ENCODE results near the gene FLT3LG. TPM values are rescaled to one million over a fixed set of nuclear protein-coding genes. Genes with fewer than 3 reads are reported as not detected.
A peak's percentile ranks its signal among the peaks of the same experiment; 100 is the strongest.

The FLT3LG gene
- total and polyA plus RNA-seq, 7 donors: 2.1 to 18.6 (median 6.1) TPM

- Histone ChIP-seq H3K9me3 (no peaks in the 10 kb centered on the region), H3K4me1 (no peaks in the 10 kb centered on the region), H3K27me3 (no peaks in the 10 kb centered on the region), H3K36me3 (peaks cover 0 to 62% (median 4%) of the 10 kb centered on the region in 4 donors), H3K4me3 (no peak overlapping the region), H3K27ac (no peak overlapping the region)
- TF ChIP-seq EP300 (IDR thresholded peaks at IDR 0.05) (no peak), POLR2A (IDR thresholded peaks at IDR 0.05) (no peak), CTCF (IDR thresholded peaks at IDR 0.05) (no peak), POLR2AphosphoS5 (IDR thresholded peaks at IDR 0.05) (no peak)
- 87 to 90% methylated on average over 12 of the region's 12 CpGs for WGBS, 2 donors
- no peak for DNase-seq
- intact Hi-C loops (cut with DNase I): no loop called here
Measured at GRCh38 chr19:49462492-49462891, 11.5 kb upstream of the FLT3LG start.

GRCh38 chr19:49463960-49464740 lies 9.9 kb upstream of the FLT3LG start:
- Histone ChIP-seq H3K36me3 (peaks cover 0 to 68% (median 2%) of the 10 kb centered on the region in 4 donors), H3K9me3 (no peaks in the 10 kb centered on the region), H3K27me3 (no peaks in the 10 kb centered on the region), H3K4me1 (no peaks in the 10 kb centered on the region), H3K27ac (no peak overlapping the region), H3K4me3 (no peak overlapping the region)
- intact Hi-C loops (cut with DNase I): no loop called here
- 95% methylated on average over 39 of the region's 39 CpGs for WGBS, 2 donors
- DNase-seq: no peak
- TF ChIP-seq POLR2AphosphoS5 (IDR thresholded peaks at IDR 0.05) (no peak), POLR2A (IDR thresholded peaks at IDR 0.05) (no peak), CTCF (IDR thresholded peaks at IDR 0.05) (no peak), EP300 (IDR thresholded peaks at IDR 0.05) (no peak)

GRCh38 chr19:49465371-49465770 lies 8.6 kb upstream of the FLT3LG start:
- H3K27ac ChIP-seq: no peak overlapping the region
- intact Hi-C loops (cut with DNase I): no loop called here
- no peak for DNase-seq
- H3K36me3 ChIP-seq: peaks cover 0 to 62% (median 0%) of the 10 kb centered on the region in 4 donors
- no peaks in the 10 kb centered on the region for H3K27me3 ChIP-seq
- H3K9me3 ChIP-seq: no peaks in the 10 kb centered on the region
- H3K4me1 ChIP-seq: no peaks in the 10 kb centered on the region
- TF ChIP-seq POLR2AphosphoS5 (IDR thresholded peaks at IDR 0.05): no peak
- no peak for TF ChIP-seq CTCF (IDR thresholded peaks at IDR 0.05)
- TF ChIP-seq POLR2A (IDR thresholded peaks at IDR 0.05): no peak
- no peak for TF ChIP-seq EP300 (IDR thresholded peaks at IDR 0.05)
- no peak overlapping the region for H3K4me3 ChIP-seq
- WGBS, 2 donors: 94 to 95% methylated on average over 3 of the region's 3 CpGs

GRCh38 chr19:49468199-49468598 lies 5.8 kb upstream of the FLT3LG start:
- Histone ChIP-seq H3K36me3 (peaks cover 0 to 46% (median 0%) of the 10 kb centered on the region in 4 donors), H3K4me1 (no peaks in the 10 kb centered on the region), H3K27ac (peak overlapping the region; percentile 23 to 73 (median 40)), H3K4me3 (no peak overlapping the region), H3K9me3 (no peaks in the 10 kb centered on the region), H3K27me3 (no peaks in the 10 kb centered on the region)
- TF ChIP-seq EP300 (IDR thresholded peaks at IDR 0.05): no peak
- TF ChIP-seq POLR2A (IDR thresholded peaks at IDR 0.05): no peak
- no peak for TF ChIP-seq CTCF (IDR thresholded peaks at IDR 0.05)
- no peak for TF ChIP-seq POLR2AphosphoS5 (IDR thresholded peaks at IDR 0.05)
- intact Hi-C loops (cut with DNase I): no loop called here
- DNase-seq: no peak
- WGBS, 2 donors: 86 to 93% methylated on average over 19 of the region's 19 CpGs

Measured in sigmoid colon (tissue), 7 donors.